ENCODE measurements around the gene CCNDBP1.
"Not testable (repeated sequence)": the region's sequence is repeated elsewhere in the genome, so short reads cannot be mapped to it uniquely, and the experiment has no call there.

CCNDBP1 gene

DNA sequence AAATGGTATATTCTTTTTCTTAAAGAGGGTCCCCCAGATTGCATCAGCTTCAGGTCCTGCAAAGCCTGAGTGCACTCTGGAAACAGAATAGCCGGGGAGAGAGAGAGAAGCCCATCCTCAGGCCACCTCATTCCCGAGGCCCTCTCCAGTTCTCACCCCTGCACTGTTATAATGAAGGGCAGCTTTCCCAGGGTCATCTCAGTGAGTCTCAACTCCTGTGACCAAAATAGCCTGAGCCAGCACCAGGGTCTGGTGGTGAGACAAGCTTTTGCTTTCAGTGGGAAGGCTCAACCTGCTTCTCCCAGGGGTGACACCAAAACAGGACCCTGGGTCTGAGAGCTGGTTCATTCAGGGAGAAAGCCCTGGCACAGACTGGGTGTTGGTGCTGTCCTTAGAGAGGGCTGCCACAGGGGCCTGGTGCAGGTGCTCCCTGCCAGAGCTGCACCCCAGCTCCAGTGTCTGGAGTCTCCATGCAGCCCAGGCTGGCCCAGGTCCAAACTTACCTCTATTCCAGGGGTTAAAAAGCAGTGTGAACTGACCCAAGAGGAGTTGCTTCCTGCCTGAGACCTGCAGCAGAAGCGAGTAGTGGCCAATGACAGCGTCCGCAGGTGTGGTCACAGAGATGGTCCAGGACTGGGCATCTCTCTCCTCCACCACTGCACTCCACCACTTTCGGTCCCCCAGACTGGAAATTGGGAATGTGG, 29.5 kb downstream of the CCNDBP1 start:
- DNase-seq (ENCODE audit: extremely low read depth in 1 of 2, low read depth in 1 of 2): no peak

DNA sequence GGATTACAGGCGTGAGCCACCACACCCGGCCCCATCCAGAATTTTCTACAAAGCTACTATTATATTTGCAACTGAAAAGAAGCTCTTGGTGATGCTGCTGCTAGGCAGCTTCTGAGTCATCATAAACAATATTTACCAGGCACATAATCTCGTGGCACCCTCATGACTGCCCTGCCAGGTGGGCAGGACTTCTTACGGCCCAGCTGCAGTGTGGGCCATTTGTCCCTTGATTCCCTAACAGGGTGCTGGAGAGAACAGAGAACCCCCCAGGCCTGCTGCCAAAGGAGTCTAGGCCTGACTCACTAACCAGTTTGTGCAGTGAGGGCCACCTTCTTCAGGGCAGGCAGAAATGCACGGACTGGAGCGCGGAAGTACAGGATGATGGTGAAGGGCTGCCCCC, 30.8 kb downstream of the CCNDBP1 start:
- DNase-seq (ENCODE audit: extremely low read depth in 1 of 2, low read depth in 1 of 2): no peak

DNA sequence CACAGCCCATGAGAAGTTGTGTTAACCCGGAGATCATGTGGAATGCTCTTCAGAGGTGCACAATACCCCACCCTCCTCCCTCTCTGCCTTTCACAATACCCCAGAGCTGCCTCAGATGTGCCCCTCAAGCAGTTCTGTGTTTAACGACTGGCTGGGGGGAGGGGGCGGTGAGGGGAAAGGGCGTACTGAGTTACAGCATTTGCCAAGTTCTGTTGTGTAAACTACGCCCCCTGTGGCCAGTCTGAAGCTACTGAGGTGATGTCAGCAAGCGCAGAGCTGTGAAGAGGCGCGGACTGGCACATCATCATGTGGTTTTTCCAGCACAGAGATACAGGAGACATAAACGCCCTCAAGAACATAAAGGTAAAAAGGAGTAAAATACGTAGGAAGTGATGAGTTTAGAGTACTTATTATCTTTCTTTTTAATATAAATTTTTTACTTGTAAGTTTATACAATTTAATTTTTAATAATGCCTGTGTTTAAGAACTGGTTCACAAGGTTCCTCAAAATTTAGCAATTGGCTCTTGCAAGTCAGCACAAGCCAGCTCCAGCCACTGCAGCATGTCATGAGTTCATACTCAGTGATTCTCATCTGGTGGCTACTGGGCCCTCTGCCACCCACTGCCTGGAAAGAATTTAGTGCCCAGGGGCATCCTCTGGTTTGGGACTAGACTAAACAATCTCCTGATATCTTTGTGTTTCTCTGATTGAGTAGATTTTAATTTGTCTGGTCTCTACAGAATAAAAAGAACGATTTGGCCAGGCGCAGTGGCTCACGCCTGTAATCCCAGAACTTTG, 33.9 kb downstream of the CCNDBP1 start:
- no peak for DNase-seq (ENCODE audit: extremely low read depth in 1 of 2, low read depth in 1 of 2)

DNA sequence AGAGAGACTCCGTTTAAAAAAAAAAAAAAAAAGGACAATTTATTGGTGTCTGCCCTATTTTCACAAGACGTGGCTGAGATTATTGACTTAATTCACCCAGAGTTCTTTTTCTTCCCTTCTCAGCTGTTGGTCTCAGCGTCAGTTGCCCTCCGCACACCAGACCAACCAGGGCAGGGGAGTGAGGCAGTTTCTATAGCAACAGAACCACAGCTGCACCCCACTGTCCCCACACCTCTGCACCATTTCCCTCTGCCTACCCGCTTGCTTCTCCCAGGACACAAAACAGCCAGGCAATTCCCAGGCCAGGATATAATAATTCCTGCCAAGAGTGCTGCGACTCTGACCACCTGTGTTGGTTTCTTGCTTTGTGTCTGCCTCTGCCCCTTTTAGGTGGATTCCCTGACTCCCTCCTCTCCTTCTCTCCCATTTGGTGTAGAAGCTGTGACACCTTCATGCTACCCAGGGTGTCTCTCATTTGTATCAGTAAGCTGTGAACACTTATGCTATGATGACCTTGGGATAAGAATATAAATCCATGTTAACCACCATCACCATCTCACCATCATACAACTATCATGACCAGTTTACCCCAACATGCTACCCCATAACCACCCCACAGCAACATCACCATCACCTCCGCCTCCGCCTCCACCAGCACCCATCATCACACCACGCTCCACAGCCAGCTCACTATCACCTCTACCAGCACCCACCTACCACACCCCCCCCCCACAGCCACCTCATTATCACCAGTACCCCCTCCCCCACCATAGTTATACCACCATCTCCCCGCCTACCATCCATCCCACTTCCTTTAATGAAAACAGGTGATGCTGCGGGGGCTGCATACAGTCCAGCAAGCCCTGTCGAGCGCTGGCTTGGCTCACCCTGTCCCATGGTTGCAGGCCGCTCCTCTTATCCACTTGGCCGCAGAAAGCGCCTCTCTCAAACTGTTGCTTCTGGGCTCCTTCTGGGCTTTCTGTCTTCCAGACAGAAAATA, 35.0 kb downstream of the CCNDBP1 start:
- no peak for DNase-seq (ENCODE audit: extremely low read depth in 1 of 2, low read depth in 1 of 2)

DNA sequence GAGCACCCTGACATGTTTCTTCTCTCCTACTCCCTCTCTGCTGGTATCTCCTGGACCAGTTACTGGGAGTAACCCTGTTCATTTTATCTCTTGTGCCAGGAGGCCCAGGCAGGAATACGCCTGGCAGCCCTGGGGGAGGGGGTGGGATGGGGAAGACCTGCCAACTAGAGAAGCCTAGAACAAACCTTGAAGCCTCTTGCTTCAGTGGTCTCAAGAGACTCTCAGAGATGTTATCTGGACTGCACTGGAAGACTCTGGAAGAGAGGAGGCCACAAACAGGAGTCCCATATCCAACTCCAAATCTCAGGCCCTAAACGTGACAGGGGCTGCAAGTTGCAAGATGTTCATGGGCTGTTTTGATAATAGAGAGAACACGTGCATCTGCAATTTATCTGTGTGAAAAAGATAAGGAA, 35.8 kb downstream of the CCNDBP1 start, which contains the start of gene EPB42:
Gene EPB42 (minus strand): TSS at position 28 of the 413 bp plus-strand sequence. CDS start 193 bp downstream, outside the sequence.
- DNase-seq (ENCODE audit: extremely low read depth in 1 of 2, low read depth in 1 of 2): no peak

DNA sequence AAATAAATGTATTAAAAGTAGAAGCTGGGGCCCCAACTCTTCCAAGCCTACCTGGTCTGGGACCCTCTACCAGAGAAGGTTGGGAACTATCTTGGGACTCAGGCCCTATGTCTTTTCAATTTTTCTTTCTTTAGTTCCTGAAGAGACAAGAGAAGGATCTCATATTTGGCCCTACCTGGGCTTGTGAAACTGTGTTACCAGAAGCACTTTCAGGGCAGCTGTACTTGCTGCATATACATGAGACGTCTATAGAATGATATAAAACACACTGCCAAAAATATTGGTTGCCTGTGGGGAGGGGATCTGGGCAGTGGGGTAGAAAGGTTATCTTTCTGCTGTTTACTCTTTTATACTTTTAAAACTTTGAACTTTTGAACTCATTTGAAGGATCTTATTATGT, 36.2 kb downstream of the CCNDBP1 start:
- DNase-seq (ENCODE audit: extremely low read depth in 1 of 2, low read depth in 1 of 2): no peak

DNA sequence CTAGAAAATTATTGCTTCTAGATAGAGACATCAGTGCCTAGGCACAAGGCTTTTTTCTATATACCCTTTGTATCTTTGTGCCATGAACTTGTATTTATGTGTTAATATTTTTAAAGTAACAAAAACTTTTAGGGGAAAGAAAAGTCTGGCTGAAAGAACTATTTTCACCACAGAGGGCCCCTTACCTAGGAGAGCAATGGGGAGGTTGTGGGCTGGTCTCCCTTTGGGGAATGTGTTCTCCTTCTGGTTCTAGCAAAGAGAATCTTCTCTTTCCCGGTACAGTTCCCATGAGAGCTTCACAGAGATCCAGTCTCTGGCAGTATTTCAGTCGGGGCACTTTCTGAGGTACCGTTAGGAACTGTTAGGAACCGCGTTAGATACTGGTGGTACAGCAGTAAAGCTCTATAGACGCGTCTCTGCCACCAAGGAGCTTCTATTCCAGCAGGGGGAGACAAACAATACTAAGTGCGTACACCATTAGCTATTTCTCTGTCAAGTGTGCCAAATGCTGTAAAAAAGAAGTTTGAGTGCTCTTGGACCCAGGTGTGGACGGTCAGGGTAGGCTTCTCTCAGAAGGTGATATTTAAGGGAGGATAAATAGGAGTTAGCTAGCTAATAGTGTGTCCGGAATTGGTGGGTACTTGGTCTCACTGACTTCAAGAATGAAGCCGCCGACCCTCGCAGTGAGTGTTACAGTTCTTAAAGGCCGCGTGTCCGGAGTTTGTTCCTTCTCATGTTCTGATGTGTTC, 40.2 kb downstream of the CCNDBP1 start:
- DNase-seq (ENCODE audit: extremely low read depth in 1 of 2, low read depth in 1 of 2): peak in 1 of 2 donors; percentile 30

DNA sequence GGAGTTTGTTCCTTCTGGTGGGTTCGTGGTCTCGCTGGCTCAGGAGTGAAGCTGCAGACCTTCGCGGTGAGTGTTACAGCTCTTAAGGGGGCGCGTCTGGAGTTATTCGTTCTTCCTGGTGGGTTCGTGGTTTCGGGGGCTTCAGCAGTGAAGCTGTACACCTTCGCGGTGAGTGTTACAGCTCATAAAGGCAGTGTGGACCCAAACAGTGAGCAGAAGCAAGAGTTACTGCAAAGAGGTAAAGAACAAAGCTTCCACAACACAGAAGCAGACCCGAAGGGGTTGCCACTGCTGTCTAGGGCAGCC, 40.7 kb downstream of the CCNDBP1 start:
- not testable (repeated sequence) for DNase-seq (ENCODE audit: extremely low read depth in 1 of 2, low read depth in 1 of 2)

DNA sequence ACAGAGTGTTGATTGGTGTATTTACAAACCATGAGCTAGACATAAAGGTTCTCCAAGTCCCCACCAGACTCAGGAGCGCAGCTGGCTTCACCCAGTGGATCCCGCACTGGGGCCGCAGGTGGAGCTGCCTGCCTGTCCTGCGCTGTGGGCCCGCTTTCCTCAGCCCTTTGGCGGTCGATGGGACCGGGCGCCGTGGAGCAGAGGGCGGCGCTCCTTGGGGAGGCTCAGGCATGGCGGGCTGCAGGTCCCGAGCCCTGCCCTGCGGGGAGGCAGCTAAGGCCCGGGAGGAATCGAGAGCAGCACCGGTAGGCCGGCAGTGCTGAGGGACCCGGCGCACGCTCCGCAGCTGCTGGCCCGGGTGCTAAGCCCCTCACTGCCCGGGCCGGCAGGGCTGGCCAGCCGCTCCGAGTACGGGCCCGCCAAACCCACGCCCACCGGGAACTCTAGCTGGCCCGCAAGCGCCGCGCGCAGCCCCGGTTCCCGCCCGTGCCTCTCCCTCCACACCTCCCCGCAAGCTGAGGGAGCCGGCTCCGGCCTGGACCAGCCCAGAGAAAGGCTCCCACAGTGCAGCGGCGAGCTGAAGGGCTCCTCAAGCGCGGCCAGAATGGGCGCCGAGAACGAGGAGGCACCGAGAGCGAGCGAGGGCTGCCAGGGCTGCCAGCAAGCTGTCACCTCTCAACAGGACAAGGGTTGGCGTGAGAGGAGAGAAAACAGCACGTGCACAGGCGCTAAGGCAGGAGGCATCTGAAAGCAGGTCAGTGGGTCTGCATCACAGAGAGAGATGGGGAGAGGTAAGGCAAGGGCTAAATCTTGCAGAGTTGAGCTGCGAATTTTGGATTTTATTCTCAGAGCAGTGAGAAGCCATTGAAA, 41.5 kb downstream of the CCNDBP1 start:
- no peak for DNase-seq (ENCODE audit: extremely low read depth in 1 of 2, low read depth in 1 of 2)

DNA sequence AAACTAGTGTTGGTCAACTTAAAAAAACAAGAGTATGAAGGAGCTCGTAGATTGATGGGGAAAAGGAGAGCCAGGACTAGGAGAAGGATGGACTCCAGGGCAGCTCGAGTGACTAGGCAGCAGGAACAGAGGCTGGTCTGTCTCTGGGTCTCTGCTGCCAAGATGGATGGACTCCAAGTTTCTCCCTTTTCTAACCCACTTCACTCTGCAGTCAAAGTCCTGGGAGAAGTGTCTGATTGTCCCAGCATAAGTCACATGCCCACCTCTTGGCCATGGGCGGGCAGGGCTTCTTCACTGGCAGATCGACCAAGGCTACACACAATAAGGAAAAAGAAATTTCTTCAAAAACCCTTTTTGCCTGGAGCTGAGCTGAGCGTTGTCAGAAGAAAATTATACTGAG, 44.8 kb downstream of the CCNDBP1 start:
- no peak for DNase-seq (ENCODE audit: extremely low read depth in 1 of 2, low read depth in 1 of 2)

DNA sequence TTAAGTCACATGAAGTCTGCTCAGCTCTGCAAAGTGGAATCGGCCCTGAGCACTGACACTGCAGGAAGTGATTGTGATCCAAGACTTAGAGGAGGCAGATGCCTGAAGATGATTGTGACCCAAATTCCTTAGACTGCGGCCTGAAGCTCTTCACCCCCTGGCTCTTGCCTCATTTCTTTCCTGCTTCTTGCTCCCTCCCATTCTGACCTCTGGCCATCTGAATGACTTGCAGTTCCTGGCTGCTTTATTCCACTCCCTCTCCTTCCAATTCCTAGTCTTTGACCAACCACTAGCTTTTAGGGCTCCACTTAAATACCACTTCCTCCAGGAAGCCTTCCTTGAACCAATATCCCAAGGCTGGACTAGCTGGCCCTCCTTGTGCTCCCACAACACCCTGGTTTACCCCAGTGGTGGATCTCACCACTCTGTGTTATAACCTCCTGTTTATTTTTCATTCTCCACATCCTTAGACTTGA, 45.5 kb downstream of the CCNDBP1 start:
- no peak for DNase-seq (ENCODE audit: extremely low read depth in 1 of 2, low read depth in 1 of 2)

DNA sequence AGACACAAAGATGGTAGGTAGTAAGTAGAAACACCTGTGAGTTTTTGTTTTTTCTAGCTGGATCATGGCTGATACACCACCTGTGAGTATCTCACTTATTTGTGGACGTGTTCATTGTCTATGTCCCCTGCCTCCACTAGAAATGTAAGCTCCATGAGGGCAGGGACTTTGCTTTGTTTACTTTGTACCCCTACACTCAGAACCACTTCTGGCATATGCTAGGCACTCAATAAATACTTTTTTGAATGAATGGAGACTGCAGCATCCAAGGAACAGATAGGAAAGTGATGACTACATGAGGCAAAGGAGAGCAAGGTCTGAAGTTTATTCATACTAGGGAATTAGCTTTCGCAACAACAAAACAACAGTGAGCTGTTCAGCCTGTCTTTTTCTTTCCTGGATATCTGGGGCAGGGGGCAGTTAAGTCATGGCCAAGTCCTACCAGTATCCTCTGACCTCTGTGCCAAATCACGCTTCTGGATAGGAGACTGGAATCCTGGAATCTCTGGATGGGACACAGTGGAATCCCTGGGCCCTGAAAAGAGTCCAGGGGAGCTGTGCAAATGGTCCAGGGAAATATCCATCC, 47.2 kb downstream of the CCNDBP1 start:
- no peak for DNase-seq (ENCODE audit: extremely low read depth in 1 of 2, low read depth in 1 of 2)

DNA sequence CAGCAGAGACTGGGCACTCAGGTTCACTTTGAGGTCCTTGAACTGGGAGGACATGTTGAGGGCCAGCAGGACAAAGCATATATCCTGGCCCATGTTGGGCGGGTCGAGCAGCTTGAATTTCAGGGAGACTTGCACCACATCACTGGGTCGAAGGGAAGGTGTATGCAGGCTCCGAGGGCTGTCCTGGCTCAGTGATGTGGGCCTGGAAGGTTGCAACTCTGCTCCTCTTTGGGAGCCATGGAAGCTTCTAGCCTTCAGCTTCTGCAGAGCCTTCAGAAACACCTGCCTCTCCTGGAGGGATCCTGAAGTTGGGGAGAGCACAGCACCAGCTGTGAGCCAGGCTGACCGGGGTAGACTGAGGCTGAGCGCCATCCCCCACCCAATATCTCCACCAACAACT, 50.3 kb downstream of the CCNDBP1 start:
- no peak for DNase-seq (ENCODE audit: extremely low read depth in 1 of 2, low read depth in 1 of 2)

DNA sequence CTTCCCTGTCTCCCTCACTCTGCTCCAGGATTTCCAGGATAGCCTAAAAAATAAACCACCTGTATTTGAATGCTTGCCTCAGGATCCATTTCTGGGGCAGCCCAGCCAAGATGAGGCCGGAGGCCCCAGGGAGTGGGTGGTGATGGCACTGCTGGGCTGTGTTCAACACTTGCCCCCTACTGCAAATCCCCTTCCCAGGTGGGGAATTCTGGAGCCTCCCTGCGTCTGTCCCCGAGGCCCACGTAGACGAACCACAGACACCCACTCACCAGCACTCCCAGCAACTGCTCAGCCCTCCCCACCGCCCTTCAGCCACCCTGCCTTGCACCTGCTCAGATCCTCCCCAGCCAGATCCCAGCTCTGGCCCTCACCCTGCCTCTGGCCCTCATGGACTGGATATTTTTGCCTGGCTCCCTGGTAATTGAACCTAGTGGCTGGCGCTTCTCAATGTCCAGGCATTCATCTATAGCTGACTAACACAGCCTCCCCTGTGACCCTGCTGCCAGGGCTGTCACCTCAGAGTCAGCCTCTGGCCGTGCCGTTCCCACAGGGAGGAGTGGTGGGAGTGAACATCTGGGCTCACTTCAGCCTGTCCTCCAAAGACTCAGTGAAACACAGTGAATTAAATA, 52.8 kb downstream of the CCNDBP1 start:
- no peak for DNase-seq (ENCODE audit: extremely low read depth in 1 of 2, low read depth in 1 of 2)

DNA sequence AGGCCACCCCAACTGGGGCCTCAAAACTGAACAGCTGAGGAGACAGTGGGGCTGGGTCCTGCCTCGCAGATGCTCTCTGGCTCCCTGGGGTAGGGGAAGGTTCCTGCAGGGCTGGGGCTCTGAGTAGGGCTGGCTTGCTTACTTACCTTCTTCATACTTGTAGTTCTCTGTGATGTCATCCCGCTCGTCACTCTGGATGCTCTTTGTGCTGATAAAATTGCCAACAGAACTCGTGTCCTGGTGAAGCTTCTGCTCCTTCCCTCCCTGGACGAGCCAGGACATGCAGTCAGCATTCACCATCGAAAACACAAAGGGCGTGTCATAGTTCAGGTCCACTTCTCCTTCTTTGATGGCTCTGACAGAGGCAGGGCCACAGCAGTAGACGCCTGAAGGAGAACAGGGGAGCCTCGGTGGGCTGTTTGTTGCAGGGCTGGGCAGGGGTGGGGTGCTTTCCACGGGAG, 53.5 kb downstream of the CCNDBP1 start:
- no peak for DNase-seq (ENCODE audit: extremely low read depth in 1 of 2, low read depth in 1 of 2)

DNA sequence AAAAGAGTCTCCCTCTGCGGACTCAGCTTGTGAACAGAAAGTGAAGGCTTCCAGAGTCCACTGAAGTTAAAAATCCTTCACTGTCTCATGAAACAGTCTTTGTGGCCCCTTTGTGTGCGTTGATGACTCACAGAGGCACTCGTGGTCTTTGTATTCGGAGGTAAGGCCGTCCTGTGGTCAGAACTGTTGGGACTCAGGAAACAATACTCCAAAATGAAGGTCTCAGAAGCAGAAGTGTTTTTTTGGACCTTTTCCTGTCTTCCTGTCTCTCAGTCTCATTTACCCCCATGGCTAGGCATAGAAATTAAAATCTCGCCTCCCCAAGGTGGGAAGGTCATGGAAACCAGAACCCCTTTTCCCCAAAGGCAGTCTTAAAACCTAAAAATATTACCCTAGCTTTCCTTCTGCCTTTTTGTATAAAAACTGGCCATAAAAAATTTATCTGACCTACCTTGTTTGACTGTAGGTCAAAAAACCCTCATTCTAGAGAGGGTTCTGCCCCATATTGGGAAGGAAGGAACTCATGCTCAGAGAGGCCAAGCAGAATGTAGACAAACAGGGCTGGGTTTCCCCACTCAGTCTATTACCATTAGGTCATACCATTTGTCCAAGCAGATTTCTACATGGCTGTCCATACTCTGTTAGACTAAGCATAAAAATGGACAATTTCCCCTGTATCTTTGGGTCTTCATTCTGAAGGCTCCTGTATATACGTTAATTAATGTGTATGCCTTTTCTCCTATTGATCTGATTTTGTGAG, 54.7 kb downstream of the CCNDBP1 start:
- no peak for DNase-seq (ENCODE audit: extremely low read depth in 1 of 2, low read depth in 1 of 2)

DNA sequence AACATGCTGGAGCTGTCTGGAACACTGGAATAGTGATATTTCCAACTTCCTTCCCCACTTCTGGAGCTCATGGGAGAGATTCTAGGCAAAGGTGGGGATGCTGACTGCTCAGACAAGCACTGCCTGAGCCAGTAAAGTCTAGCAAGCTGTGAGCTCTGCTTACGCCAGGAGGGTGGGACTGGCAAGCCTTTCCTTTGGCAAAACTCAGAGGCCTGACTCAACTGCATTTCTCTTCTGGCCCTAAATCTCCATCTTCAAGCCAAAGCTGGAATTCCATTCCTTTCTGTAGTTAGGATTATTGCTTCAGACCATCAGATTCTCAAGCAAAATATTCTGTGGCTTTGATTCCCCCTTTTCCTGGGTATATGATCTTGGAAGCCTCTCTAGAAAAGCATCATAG, 55.9 kb downstream of the CCNDBP1 start:
- no peak for DNase-seq (ENCODE audit: extremely low read depth in 1 of 2, low read depth in 1 of 2)

DNA sequence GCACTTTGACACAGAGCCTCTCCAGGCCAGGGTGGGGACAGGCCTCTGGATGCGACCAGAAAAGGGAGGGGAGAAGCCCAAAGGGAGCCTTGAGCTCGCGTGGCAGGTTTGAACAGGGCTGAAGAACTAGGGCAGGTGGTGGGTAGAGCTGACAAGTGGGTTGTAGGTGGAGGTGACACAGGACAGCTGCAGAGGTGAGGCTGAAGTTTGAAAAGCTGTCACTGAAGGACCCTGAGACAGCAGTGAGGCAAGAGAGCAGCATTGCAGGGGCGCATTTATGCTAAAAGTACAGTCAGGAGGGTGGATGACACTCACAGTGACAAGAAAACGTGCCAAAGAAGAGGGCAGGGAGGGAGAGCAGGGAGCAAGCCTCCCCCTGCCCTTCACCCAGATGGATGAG, 57.4 kb downstream of the CCNDBP1 start:
- DNase-seq (ENCODE audit: extremely low read depth in 1 of 2, low read depth in 1 of 2): no peak

All from stimulated activated CD8-positive, alpha-beta memory T cell treated with anti-CD3 and anti-CD28 coated beads, Interleukin-7, amount 100 ng/mL, for 48 hours (primary cell).